GM15510 (cell line): ENCODE data around the gene MS4A10.
A peak's percentile ranks its signal among the peaks of the same experiment; 100 is the strongest.

Source experiments
- POLR2A ChIP-seq: IDR thresholded peaks from 3 replicates; pipeline ENCODE4 v1.6.1; 2011; ENCODE audit warnings: borderline replicate concordance; ENCODE audit not compliant: insufficient read length; ENCODE audit errors: extremely low read depth

Gene MS4A10

DNA sequence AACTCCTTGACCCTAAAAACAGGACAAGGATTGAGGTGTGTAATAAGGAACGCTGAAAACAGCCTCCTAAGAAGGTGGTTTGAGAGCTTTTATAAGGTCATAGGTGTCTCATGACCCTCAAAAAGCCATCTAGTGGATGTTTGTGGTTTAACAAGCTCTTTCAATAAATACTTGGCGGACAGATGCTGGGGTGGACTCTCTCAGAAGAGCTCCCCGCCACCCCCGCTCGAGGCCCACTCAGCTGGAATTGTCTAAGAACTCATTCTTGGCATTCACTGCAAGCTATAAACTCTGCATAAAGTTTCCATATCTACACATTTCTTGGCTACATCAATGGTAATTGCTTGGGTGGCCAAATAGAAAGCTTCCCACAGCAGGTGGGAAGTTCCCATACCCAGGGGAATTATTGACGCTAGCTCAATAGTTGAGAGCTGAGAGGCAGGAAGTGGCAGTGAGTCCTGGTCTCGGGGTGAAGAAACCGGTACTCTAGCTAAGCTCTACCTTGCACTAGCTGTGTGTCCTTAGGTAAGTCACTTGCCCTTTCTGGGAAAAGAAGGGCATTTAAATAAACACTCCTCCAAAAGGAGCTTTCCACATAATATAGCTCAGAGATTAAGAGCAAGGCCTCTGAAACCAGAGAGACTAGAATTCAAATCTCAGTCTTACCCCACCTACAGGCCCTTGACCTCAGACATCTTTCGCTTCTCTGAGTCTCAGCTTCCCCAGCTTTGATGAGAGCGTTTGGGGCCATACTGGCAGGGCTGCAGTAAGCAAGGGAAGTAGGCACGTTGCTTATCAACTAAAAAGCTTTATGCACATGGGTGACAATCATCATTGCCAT is 22.1 kb upstream of the MS4A10 start:
- peak; percentile 22 for TF ChIP-seq POLR2A

DNA sequence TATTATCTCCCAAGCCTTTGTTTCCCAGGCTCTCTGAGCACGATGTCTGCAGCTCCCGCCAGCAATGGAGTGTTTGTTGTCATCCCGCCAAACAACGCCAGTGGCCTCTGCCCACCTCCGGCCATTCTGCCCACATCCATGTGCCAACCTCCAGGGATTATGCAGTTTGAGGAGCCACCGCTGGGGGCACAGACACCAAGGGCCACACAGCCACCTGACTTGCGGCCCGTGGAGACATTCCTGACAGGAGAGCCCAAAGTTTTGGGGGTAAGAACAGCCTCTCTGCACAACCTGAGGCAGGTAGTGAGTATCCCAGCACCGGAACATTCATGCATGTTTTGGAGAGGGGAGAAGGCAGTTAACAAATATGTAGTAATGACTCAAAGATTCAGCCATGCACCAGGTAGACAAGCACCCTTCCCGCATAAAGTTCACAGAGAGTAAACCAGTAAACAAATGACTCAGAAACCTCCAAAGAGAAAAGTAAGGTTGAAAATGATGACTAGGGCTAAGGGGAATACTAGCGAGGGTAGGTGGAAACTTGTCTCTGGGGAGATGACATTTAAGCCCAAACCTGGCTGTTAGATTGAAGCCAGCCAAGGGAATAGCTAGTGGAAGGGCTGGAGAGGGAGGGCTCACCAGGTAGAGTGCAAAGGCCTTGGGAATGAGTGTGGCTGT is 21.3 kb upstream of the MS4A10 start:
- no peak for TF ChIP-seq POLR2A

GRCh38 chr11:60764879-60765278 is 20.3 kb upstream of the MS4A10 start:
- no peak for TF ChIP-seq POLR2A

DNA sequence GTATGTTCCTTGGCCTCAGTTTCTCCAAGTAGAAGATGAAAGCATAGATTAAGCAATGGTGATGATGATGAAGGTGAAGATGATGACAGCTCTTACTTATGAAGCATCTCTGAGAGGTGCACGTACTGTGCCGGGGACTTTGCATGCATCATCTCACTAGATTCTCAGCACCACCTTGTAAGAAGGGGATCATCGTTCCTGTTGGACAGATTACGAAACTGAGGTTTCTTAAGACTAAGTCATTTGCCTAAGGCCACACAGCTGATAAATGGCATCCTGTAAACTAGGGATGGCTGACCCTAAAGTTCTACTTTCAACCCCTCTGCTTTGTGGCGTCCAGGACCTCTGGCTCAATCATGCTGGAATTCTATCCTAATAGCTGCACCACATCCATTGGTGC is 19.8 kb upstream of the MS4A10 start:
- TF ChIP-seq POLR2A, result no peak

- no peak for TF ChIP-seq POLR2A
These were observed 18.6 kb upstream of the MS4A10 start for GRCh38 chr11:60766547-60766946.

DNA sequence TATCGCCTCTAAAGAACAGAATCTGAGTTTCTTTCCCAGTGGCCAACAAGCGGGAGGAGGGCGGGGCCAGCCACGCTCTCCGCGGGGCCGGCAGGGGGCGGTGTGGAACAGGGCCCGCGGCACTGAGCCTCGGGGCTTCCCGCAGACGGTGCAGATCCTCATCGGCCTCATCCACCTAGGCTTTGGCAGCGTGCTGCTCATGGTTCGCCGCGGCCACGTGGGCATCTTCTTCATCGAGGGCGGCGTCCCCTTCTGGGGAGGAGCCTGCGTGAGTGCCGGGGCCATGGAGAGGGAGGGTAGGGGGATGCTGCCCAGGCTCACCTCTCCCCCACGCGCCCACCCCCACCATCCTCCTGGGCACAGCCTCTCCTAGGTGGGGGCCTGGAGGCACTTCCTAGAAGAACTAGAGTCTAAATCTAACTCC is 17.7 kb upstream of the MS4A10 start:
- TF ChIP-seq POLR2A, result no peak

- TF ChIP-seq POLR2A, result no peak
These were observed 16.9 kb upstream of the MS4A10 start for GRCh38 chr11:60768202-60768601.

GRCh38 chr11:60769273-60769672 is 15.9 kb upstream of the MS4A10 start:
- no peak for TF ChIP-seq POLR2A

DNA sequence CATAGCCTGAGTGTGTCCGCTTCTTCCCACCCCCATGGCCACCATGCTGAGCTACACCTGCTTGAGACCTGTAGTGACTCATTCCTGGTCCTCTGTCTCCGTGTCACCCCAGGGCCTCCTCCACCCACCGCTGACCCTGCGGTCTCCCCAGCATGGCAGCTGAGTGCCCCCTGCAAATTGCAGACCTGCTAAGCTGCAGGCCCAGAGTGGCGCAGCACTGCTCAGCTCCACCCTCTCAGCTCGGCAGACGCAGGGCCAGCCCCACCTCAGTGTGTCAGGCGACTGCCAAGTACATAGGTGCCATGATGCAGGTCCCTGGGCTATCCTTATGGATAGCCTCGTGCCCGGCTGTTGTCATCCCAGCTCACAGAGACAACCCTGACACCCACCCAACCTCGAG is 15.3 kb upstream of the MS4A10 start:
- no peak for TF ChIP-seq POLR2A

- TF ChIP-seq POLR2A, result no peak
These were observed 14.0 kb upstream of the MS4A10 start for GRCh38 chr11:60771146-60771545.

GRCh38 chr11:60771879-60772525 is 13.1 kb upstream of the MS4A10 start:
- no peak for TF ChIP-seq POLR2A

DNA sequence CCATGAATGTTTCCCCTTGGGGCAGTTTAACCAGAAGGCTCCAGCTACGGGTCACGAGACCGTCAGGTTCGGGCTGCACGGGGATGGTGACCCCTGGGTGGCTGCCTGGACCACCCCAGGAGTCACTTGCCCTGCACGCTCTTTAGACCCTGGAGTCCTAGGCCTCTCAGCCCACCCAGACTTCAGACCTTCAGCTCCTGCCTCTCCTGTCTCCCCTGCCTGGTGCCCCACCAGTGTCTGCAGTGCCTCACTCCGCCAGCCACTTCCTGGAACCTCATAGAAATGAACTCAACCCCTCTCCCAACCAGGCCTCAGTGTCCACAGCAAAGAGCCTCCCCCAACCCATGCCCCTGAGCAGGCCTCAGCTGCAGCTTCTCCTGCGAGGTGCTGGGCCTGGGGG is 12.5 kb upstream of the MS4A10 start:
- no peak for TF ChIP-seq POLR2A

- no peak for TF ChIP-seq POLR2A
These were observed 10.4 kb upstream of the MS4A10 start for GRCh38 chr11:60774726-60775125.

DNA sequence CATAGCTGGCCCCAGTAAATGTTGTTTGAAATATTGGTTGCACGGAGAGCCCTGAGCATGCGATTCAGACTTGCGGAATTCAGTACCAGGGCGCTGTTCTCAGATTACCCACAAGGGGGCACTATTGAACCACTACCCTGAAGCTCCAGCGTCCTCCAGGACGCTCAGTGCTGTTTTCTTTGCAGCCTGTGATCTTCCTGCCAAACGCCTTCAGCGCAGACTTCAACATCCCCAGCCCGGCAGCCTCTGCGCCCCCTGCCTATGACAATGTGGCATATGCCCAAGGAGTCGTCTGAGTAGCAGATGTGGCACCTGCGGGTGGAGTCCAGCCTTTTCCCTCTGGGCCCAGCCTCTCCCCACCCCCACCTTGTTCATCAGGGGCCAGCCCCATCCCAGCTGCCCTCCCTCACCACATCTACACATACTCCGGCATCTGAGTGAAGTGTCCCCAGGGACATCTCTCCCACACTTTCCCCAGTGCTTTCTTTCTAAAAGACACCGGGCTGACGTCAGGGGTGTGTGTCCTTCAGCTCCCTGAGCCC is 9.6 kb upstream of the MS4A10 start:
- no peak for TF ChIP-seq POLR2A

DNA sequence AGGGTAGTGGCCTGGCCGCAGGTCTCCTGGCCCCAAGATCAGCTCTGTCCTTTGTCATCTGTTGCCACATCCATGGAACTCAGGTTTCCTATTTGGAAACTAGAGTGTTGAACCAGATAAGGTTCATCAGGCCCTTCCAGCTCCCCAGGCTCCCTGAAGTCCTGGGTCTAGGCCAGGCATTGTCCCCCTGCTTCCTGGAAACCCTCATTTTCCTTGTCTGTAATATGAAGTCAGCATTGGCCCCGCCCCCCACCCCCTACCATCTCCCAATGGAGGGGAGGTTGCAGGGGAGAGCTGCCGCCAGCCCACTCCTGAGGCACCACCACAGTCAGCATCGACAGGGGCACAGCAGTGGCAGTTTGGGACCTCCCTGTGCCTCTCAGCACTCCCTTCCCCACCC is 9.0 kb upstream of the MS4A10 start:
- no peak for TF ChIP-seq POLR2A

DNA sequence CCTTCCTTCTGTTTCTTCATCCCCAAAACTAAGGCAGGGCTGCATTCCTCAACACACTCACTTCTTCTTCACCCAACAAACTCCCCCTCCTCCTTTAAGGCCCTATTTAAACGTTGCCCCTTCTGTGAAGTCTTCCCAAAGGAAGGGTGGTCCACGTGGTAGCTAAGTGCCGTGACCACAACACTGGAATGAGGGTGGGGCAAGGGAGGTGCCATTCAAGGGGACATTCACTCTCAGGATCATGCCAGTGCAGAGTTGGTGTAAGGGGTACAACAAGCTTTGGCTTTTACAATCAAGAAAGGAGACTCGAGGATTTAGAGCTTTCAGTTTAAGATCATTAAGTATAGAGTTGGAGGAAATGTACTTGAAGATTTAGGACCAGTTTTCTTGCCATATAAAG is 8.0 kb upstream of the MS4A10 start:
- TF ChIP-seq POLR2A, result no peak

DNA sequence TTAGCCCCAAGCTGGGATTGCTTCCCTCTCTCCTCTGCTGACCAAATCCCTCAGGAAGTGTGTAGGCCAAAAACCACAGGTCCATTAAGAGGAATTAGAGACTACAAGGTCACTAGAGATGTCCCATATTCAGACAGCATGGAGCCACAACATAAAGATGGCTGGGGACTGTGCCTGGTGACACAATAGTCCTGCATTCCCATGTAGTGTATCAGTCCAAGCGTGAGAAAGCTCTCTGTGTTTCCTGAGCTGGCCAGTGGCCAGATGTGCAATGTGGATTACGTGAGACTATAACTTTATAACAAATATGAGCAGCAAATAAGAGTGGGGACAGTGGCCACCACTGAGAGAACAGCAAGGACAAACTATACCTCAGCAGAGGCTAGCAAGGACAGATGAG is 7.6 kb upstream of the MS4A10 start:
- TF ChIP-seq POLR2A, result no peak
